ENCODE results near the gene CPOX.

CPOX gene

GRCh38 chr3:98573181-98573728 is 20.2 kb downstream of the CPOX start:
- 0 out of 2 replicates have a peak, but pooled peaks have one; percentile 15 for TF ChIP-seq CTCF (IDR thresholded peaks at IDR 0.05; ENCODE audit: borderline replicate concordance, insufficient read depth, low read depth, low read length)
- no peak overlapping the region for H3K4me3 ChIP-seq (ENCODE audit: low read depth, low read length)

- TF ChIP-seq CTCF (IDR thresholded peaks at IDR 0.05; ENCODE audit: borderline replicate concordance, insufficient read depth, low read depth, low read length), result no peak
- no peak overlapping the region for H3K4me3 ChIP-seq (ENCODE audit: low read depth, low read length)
These were observed 25.0 kb downstream of the CPOX start for GRCh38 chr3:98568402-98568801.

- H3K4me3 ChIP-seq (ENCODE audit: low read depth, low read length), result no peak overlapping the region
- TF ChIP-seq CTCF (IDR thresholded peaks at IDR 0.05; ENCODE audit: borderline replicate concordance, insufficient read depth, low read depth, low read length), result no peak
These were observed 25.6 kb downstream of the CPOX start for GRCh38 chr3:98567666-98568270.

GRCh38 chr3:98565843-98566242 is 27.6 kb downstream of the CPOX start:
- no peak for TF ChIP-seq CTCF (IDR thresholded peaks at IDR 0.05; ENCODE audit: borderline replicate concordance, insufficient read depth, low read depth, low read length)
- H3K4me3 ChIP-seq (ENCODE audit: low read depth, low read length), result no peak overlapping the region

- H3K4me3 ChIP-seq (ENCODE audit: low read depth, low read length), result no peak overlapping the region
- no peak for TF ChIP-seq CTCF (IDR thresholded peaks at IDR 0.05; ENCODE audit: borderline replicate concordance, insufficient read depth, low read depth, low read length)
These were observed 28.2 kb downstream of the CPOX start for GRCh38 chr3:98565237-98565643.

- H3K4me3 ChIP-seq (ENCODE audit: low read depth, low read length), result peak overlapping the region; percentile 1
- TF ChIP-seq CTCF (IDR thresholded peaks at IDR 0.05; ENCODE audit: borderline replicate concordance, insufficient read depth, low read depth, low read length), result no peak
These were observed 29.0 kb downstream of the CPOX start for GRCh38 chr3:98564282-98565005.

All from GM12875 (cell line).